COLO829 (cell line): Measurements from ENCODE around the gene FRRS1.

Source experiments
- DNase-seq: peaks from one replicate; pipeline ENCODE4 v3.0.0; 2012; ENCODE audit warnings: low spot score

The FRRS1 gene

DNA sequence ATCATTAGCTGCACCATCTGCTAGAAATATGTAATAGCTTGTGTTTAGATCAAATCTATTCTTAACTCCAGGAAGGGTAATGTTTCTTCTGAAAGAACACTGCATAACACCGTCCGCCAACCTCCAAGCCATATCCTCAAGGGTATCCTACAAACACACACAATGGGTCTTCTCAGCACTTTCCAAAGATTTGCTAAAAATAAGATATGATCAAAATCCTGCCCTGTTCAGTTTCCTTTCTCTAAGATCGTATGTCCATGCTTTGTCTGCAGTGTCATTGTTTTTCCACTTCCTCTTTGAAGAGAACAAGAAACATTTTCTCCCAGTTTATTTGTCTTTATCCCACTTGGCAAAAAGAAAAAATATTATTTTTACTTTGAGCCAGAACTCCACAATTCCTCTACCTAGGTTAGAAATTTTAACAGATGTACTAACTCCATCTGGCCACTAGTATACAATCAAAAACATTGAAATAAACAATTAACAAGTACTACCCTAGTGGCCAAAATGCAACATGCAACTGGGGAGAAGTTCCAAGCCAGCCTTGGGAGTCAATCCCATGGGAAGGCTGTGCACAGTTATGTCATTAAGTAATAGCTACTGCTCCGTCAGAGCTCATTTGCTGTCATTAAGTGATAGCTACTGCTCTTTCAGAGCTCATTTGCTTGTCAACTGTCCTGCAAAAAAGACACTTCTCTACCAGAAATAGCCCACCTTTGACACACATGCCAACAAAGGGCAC lies 37.8 kb downstream of the FRRS1 start:
- peak; percentile 39 for DNase-seq

DNA sequence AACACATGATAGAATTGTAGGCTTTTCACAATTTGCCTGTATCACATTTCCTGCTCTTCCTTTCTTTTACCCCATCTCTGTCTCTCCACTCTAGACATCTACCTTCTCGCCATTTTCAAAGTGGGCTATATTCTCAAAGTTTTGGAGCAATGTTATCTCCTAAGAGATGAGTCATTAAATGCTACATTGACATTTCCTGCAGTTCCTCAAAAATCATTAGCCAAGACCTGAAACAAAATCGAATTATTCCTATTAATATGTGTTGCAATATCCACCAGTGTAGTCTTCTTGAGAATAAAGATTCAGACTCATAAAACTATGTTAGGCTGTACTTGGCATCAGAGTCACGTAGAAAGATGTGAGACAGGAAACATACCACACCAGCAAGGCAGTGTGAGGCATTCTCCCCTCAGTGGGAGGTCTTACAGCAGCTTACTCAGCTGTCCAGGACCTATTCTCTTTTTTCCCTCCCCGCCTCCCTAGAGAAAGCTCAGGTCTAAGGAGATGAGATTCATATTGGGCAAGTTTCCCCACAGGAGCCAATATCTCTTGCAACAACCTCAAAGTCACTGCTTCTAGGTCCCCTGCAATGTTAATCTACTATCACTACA lies 38.8 kb downstream of the FRRS1 start:
- DNase-seq = no peak

GRCh38 chr1:99726818-99727217 lies 39.6 kb downstream of the FRRS1 start:
- no peak for DNase-seq

DNA sequence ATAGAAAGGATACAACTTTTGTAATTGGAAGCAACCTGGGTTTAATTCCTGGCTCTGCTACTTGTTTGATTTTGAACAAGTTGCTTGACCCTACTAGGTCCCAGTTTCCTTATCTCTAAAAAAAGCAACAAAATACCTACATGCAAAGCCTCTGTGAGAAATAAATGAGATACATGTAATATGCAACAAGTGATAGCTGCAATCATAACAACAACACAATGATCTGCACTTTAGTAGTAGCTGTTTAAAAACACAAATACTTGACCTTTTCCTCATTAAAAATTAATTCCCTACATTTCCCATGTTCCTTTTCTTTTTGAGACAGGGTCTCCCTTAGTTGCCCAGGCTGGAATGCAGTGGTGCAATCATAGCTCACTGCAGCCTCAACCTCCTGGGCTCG lies 40.0 kb downstream of the FRRS1 start:
- DNase-seq = no peak

DNA sequence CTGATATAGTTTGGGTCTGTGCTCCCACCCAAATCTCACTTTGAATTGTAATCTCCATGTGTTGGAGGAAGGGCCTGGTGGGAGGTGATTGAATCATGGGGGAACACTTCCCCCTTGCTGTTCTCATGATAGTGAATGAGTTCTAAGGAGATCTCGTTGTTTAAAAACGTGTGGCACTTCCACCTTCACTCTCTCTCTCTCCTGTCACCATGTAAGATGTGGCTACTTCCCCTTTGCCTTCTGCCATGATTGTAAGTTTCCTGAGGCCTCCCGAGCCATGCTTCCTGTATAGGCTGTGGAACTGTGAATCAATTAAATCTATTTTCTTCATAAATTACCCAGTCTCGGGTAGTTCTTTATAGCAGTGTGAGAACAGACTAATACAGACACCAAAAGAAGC lies 40.4 kb downstream of the FRRS1 start:
- DNase-seq = no peak

- DNase-seq = no peak
Measured at GRCh38 chr1:99723251-99723650, 43.2 kb downstream of the FRRS1 start.

GRCh38 chr1:99717005-99717404 lies 49.4 kb downstream of the FRRS1 start:
- DNase-seq = no peak

GRCh38 chr1:99713006-99713405 lies 53.4 kb downstream of the FRRS1 start:
- no peak for DNase-seq

GRCh38 chr1:99710994-99711393 lies 55.4 kb downstream of the FRRS1 start:
- no peak for DNase-seq

GRCh38 chr1:99707535-99708142 lies 58.8 kb downstream of the FRRS1 start:
- DNase-seq = peak; percentile 38

DNA sequence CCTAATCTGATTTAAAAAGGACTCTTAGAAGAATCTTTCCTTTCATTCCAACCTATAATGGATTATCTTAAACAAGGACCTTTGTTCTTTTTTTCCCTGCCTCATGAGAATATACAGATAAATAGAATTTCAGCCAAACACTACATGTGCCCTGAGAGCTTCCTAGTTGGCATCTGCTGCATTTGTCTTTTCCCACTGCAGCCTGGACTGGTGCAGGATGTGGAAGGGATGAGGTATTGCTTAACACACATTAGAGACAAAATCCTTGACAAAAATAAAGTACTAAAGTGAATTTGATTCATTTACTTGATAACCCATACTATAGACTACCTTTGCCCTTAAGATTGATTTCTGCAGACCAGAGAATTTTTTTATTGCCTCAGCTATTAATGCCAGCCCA lies 61.0 kb downstream of the FRRS1 start:
- DNase-seq = peak; percentile 19

DNA sequence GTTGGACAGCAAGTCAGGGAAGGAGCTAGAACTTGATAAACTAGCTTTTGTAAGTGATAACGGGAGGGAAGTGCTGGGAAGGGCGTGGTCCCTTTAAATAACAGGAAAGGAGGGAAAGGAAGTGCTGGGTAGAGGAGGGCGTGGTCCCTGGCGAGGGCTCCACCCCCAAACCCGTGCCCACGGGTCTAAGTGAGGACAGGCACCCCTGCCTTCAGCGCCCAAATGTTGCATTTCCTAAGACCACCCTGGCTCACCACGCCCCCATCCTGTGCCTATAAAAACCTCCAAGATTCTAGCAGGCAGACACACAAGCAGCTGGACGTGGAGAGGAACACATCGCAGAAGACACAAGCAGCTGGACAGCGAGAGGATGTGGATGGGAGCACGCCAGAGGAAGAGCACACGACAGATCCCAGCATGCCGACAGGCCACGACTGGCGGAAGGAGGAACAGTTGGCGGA lies 62.0 kb downstream of the FRRS1 start:
- DNase-seq = no peak

DNA sequence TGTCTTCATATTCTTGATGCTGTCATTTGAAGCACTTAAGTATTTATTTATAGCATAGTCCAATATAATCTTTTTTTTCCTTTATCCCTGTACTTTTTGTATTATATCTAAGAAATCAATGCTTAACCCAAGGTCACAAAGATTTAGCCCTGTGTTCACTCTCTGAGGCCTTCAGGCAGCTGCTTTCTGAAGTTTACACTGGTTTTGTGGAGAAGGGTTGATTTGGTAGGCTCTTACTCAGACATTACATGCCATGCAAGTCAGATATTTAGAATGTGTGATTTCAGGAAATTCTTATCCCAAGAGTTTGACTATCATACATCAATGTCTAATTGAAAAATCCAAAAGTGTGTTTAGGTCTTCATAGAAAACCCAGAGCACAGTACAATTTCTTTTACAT lies 64.2 kb downstream of the FRRS1 start:
- no peak for DNase-seq

DNA sequence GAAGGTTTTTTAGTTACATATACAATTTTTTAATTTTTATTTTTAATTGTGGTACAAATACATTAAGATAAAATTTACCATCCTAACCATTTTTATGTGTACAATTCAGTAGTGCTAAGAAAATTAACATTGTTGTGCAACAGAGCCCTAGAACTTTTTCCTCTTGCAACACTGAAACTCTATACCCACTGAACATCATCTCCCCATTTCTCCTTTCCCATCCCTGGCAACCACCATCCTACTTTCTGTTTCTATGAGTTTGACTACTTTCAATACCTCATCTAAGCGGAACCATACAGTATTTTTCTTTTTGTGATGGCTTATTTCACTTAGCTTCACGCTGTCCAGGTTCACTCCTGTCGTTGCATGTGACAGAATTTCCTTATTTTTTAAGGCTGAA lies 66.4 kb downstream of the FRRS1 start:
- no peak for DNase-seq

- DNase-seq = no peak
Measured at GRCh38 chr1:99697580-99697979, 68.9 kb downstream of the FRRS1 start.

GRCh38 chr1:99696616-99697015 lies 69.8 kb downstream of the FRRS1 start:
- no peak for DNase-seq

GRCh38 chr1:99691175-99691574 lies 75.3 kb downstream of the FRRS1 start:
- peak; percentile 16 for DNase-seq

DNA sequence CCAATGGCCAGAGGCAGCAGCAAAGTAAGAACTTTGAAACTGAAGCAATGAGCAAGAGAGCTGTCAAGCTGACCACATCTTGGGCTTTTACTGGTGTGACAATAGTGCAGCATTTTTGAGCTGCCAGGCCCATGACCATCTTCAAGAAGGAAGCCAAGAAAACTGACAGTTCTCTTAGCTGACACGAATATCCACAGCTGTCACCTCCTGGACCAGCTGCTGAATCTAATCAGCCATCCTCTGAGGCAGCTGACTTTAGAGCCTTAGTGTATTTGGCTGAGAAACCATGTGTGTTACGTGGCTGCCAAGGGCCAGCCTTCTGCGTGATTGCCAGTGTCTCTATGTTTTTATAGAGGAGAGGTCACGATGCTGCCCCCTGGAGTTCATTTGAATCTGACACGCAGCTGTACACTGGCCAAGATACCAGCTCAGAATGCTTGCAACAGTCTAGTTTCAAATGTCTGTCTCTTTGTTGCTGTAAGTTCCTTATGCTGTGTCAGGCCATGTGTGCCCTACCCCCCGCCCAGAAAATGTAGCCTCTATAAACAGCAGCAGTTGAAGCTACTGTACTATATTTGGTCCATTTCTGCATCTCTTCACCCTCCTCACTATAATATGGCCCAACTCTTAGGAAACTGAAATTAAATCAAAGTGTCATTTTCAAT lies 80.8 kb downstream of the FRRS1 start:
- DNase-seq = no peak

DNA sequence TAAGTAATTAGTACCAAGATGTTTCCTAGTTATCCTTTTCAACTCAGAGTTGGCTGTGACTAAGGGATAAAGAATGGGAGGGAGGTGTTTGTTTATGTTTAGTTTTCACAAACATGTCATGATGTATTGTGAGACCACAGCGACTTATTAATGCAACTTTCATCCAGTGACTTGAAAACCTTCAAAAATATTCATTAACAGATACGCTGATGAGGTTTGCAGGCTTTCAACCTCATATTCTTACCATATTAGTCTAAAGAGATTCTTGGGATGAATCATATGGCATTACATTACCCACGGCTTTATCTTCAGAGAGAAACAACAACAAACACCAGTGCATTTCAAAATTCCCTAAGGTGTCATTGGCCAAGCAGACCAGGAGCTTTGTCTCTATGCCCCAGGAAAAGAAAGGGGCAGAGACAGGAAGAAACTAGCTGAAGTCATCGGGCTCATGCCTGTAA lies 84.1 kb downstream of the FRRS1 start:
- no peak for DNase-seq

DNA sequence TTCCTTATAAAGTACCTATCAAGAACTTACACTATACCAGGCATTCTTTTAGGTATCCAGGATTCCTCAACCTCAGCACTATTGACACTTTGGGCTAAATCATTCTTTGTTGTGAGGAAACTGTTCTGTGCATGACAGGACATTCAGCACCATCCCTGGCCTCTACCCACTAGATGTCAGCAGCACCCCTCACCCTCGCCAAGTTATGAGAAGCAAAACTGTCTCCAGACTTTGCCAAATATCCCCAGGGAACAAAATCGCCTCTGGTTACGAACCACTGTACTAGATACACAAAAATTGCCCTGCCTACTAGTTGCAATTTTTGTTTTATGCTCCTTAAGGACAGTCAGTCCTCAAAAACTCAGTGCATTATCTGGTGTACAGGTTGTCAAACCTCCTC lies 84.9 kb downstream of the FRRS1 start:
- no peak for DNase-seq

- DNase-seq = no peak
Measured at GRCh38 chr1:99680270-99680669, 86.2 kb downstream of the FRRS1 start.

GRCh38 chr1:99677416-99677815 lies 89.0 kb downstream of the FRRS1 start:
- no peak for DNase-seq

GRCh38 chr1:99676876-99677275 lies 89.6 kb downstream of the FRRS1 start:
- no peak for DNase-seq
